Measurements from ENCODE around the gene BBS9. TPM values are rescaled to one million over a fixed set of nuclear protein-coding genes. Genes with fewer than 3 reads are reported as not detected.

The BBS9 gene
- total RNA-seq, 4 donors from 2014 or later: 22.0 to 72.5 (median 35.9) TPM

DNA sequence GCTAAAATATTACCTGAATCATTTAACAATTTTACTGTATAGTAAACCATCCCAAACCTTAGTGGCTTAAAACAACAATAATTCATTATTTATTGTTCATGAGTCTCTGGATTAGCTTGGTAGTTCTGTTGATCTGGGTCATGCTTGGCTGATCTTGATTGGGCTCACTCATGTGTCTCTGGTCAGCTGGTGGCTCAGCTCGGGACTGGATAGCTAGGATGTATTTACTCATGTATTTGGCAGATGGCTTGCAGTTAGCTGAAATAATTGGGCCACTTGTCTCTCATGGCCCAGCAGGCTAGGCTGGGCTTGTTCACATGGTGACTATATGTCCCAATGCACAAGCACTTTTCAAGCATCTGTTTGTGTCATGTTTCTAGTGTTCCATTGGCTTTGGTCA lies 262.8 kb downstream of the BBS9 start:
- TF ChIP-seq EP300 (IDR thresholded peaks at IDR 0.05): no peak
- TF ChIP-seq, protein P1, sequence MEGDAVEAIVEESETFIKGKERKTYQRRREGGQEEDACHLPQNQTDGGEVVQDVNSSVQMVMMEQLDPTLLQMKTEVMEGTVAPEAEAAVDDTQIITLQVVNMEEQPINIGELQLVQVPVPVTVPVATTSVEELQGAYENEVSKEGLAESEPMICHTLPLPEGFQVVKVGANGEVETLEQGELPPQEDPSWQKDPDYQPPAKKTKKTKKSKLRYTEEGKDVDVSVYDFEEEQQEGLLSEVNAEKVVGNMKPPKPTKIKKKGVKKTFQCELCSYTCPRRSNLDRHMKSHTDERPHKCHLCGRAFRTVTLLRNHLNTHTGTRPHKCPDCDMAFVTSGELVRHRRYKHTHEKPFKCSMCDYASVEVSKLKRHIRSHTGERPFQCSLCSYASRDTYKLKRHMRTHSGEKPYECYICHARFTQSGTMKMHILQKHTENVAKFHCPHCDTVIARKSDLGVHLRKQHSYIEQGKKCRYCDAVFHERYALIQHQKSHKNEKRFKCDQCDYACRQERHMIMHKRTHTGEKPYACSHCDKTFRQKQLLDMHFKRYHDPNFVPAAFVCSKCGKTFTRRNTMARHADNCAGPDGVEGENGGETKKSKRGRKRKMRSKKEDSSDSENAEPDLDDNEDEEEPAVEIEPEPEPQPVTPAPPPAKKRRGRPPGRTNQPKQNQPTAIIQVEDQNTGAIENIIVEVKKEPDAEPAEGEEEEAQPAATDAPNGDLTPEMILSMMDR (IDR thresholded peaks at IDR 0.05): no peak
- no peak for TF ChIP-seq POLR2A (IDR thresholded peaks at IDR 0.05)

DNA sequence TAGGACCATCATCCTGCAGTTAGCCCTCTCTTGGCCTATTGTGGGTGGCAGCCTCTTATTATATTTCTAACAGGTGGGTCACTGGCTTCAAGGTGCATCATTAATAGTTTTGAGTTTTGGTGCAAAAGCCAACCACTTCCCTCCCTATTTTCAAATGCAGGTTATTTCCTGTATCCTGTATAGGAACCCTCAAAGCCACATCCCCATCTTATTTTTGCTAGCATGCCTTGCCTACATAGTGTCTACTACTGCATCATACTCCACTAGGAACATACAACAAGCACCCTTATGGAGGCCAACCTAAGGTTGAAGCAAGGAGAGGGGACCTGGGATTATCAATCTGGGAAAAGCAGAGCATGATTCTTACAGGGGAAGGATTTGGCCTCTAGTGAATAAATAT lies 264.4 kb downstream of the BBS9 start:
- TF ChIP-seq, protein P1 (IDR thresholded peaks at IDR 0.05): no peak
- TF ChIP-seq POLR2A (IDR thresholded peaks at IDR 0.05): no peak
- no peak for TF ChIP-seq EP300 (IDR thresholded peaks at IDR 0.05)

More for the DNA sequence above, 262.8 kb downstream of the BBS9 start:
- H3K4me1 ChIP-seq: no peaks in the 10 kb centered on the region
- no peaks in the 10 kb centered on the region for H3K27me3 ChIP-seq
- no peak for DNase-seq (ENCODE audit: low spot score in 2 of 2)
- peaks cover 0 to 42% (median 0%) of the 10 kb centered on the region in 3 donors for H3K36me3 ChIP-seq
- 44 to 79% methylated on average over 1 of the region's 1 CpG for WGBS, 2 donors
- no peak overlapping the region for H3K27ac ChIP-seq
- no peaks in the 10 kb centered on the region for H3K9me3 ChIP-seq
- H3K4me3 ChIP-seq: no peak overlapping the region

DNA sequence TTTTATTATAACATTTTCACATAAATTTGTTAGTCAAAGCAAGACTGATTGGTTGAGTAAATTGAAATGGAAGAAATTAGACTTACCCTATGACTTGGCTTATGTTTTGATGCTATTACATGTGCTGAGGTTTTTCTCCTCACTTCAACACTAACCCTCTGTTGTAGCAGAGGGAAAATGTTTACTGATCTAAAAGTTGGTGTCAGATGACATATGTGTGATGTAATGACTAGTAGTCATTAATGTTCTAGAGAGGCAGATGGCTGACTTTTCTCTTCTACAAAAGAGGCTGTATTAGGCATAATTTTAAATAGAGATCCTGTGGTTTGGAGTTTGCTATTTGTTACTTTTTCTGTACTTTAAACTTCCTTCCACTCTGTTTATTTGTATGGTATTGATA lies 266.0 kb downstream of the BBS9 start:
- Histone ChIP-seq H3K27me3 (no peaks in the 10 kb centered on the region), H3K4me3 (no peak overlapping the region), H3K27ac (no peak overlapping the region), H3K9me3 (no peaks in the 10 kb centered on the region), H3K4me1 (no peaks in the 10 kb centered on the region), H3K36me3 (peaks cover 0 to 22% (median 0%) of the 10 kb centered on the region in 3 donors)
- no peak for TF ChIP-seq POLR2A (IDR thresholded peaks at IDR 0.05)
- TF ChIP-seq, protein P1 (IDR thresholded peaks at IDR 0.05): no peak
- TF ChIP-seq EP300 (IDR thresholded peaks at IDR 0.05): no peak
- no peak for DNase-seq (ENCODE audit: low spot score in 2 of 2)

More for the DNA sequence above, 264.4 kb downstream of the BBS9 start:
- Histone ChIP-seq H3K9me3 (no peaks in the 10 kb centered on the region), H3K4me3 (no peak overlapping the region), H3K4me1 (no peaks in the 10 kb centered on the region), H3K36me3 (peaks cover 0 to 36% (median 0%) of the 10 kb centered on the region in 3 donors), H3K27ac (no peak overlapping the region), H3K27me3 (no peaks in the 10 kb centered on the region)
- no peak for DNase-seq (ENCODE audit: low spot score in 2 of 2)

DNA sequence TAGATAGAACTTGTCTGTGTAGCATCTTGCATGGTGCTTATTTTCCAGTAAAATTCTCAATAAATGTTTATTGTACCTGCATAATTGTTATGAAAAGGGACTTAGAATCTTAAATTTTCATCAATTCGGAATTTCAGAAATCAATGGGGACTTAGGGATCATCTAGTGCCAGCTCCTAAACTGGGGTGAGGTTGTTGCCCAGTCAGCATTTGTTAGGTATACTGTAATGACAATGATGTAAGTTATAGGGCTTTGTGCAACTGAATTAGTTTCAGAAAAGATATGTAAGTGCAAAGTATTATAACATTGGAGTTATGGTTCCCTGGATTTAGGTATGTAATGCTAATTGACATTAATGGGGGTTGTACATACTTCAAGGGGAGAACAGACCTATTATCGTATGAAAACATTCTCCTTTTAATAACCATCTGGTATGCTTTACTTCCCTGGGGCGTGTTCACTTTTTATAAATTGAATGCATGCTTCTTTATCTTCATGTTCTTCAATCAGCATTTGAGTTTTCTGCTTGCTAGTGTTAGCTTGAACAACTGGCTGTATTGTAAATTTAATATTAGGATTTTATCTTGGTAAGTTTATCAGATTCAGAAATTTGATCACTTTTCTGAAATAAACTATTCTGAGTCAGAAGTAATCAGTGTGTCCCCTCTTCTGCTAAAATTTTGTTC lies 270.3 kb downstream of the BBS9 start:
- Histone ChIP-seq H3K27me3 (no peaks in the 10 kb centered on the region), H3K27ac (no peak overlapping the region), H3K4me3 (no peak overlapping the region), H3K9me3 (no peaks in the 10 kb centered on the region), H3K36me3 (peaks cover 0 to 24% (median 0%) of the 10 kb centered on the region in 3 donors), H3K4me1 (no peaks in the 10 kb centered on the region)
- TF ChIP-seq, protein P1 (IDR thresholded peaks at IDR 0.05): no peak
- TF ChIP-seq POLR2A (IDR thresholded peaks at IDR 0.05) (no peak), EP300 (IDR thresholded peaks at IDR 0.05) (no peak)
- no peak for DNase-seq (ENCODE audit: low spot score in 2 of 2)
- WGBS, 2 donors: 67 to 73% methylated on average over 3 of the region's 3 CpGs

DNA sequence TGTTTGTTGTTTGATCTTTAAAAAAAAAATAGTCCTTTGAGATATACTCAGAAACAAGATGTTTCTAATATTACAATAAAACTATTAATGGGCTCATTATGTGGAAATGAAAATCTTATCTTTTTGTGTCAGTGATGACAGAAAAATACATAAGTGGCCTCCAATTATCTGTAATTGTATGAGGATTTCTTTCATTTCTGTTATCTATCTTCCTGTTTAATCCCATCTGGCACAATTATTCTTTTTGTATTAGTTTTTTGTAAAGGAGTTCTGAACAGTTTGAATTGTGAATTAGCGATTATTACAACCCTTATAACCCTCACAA lies 270.8 kb downstream of the BBS9 start:
- Histone ChIP-seq H3K4me1 (no peaks in the 10 kb centered on the region), H3K27me3 (no peaks in the 10 kb centered on the region), H3K36me3 (peaks cover 0 to 24% (median 0%) of the 10 kb centered on the region in 3 donors), H3K4me3 (no peak overlapping the region), H3K9me3 (no peaks in the 10 kb centered on the region), H3K27ac (no peak overlapping the region)
- TF ChIP-seq POLR2A (IDR thresholded peaks at IDR 0.05) (no peak), EP300 (IDR thresholded peaks at IDR 0.05) (no peak)
- TF ChIP-seq, protein P1 (IDR thresholded peaks at IDR 0.05): no peak
- no peak for DNase-seq (ENCODE audit: low spot score in 2 of 2)
- 76 to 77% methylated on average over 1 of the region's 1 CpG for WGBS, 2 donors

All from tibial nerve (tissue), 4 donors.